MCF 10A (cell line): ENCODE data around the gene CA12. TPM values are rescaled to one million over a fixed set of nuclear protein-coding genes. Genes with fewer than 3 reads are reported as not detected.
A peak's percentile ranks its signal among the peaks of the same experiment; 100 is the strongest.

Experiments
- BruUV-seq: library from RNA; stranded (reverse); fragments of 400-500 nt; replicated peaks from 2 replicates; lab custom pipeline; 2021; lab: Mats Ljungman, UMichigan
- CTCF ChIA-PET: fragments of 300-600 bp; sonication (Branson Sonifier 250); formaldehyde crosslinking; extraction: SDS; loops from one replicate; lab custom pipeline; 2021; ENCODE audit warnings: antibody characterized with exemption, inconsistent platforms; lab: Yijun Ruan, JAX
- POLR2A ChIA-PET: fragments of 300-600, 350-650 bp; sonication (Branson Sonifier 250); formaldehyde crosslinking; extraction: SDS; loops from one replicate; lab custom pipeline; 2020; ENCODE audit warnings: antibody characterized with exemption, inconsistent platforms; lab: Yijun Ruan, JAX
- DNase-seq: peaks from one replicate; pipeline ENCODE4 v3.0.0-alpha.2; 2018; ENCODE audit not compliant: unreplicated experiment
- H3K27ac Mint-ChIP-seq: one replicate; pipeline ENCODE4 v1.8.0; 2022; ENCODE audit warnings: mild to moderate bottlenecking, low read depth, mixed read lengths; ENCODE audit not compliant: unreplicated experiment
- H3K27me3 Mint-ChIP-seq: one replicate; pipeline ENCODE4 v1.8.0; 2022; ENCODE audit warnings: mixed read lengths; ENCODE audit not compliant: insufficient read depth, unreplicated experiment
- H3K36me3 Mint-ChIP-seq: one replicate; pipeline ENCODE4 v1.8.0; 2022; ENCODE audit warnings: mild to moderate bottlenecking, moderate library complexity, mixed read lengths; ENCODE audit not compliant: insufficient read depth, unreplicated experiment
- H3K4me1 Mint-ChIP-seq: one replicate; pipeline ENCODE4 v1.8.0; 2022; ENCODE audit warnings: mixed read lengths; ENCODE audit not compliant: insufficient read depth, unreplicated experiment
- H3K4me3 Mint-ChIP-seq: one replicate; pipeline ENCODE4 v1.8.0; 2022; ENCODE audit warnings: mild to moderate bottlenecking, moderate library complexity, mixed read lengths; ENCODE audit not compliant: unreplicated experiment
- H3K9me3 Mint-ChIP-seq: one replicate; pipeline ENCODE4 v1.8.0; 2022; ENCODE audit warnings: mixed read lengths; ENCODE audit not compliant: unreplicated experiment
- CTCF ChIP-seq: fragments of 200-600 bp; IDR thresholded peaks from one replicate; pipeline ENCODE4 v1.8.0; 2022; ENCODE audit warnings: antibody characterized with exemption, mild to moderate bottlenecking; ENCODE audit not compliant: unreplicated experiment
- intact Hi-C: fragments of 100-400 bp; cut with micrococcal nuclease; formaldehyde crosslinking; loops from 2 replicates; pipeline ENCODE4 v1.14.1; 2022
- total RNA-seq: library from RNA; stranded (reverse); gene quantifications from 2 replicates; pipeline ENCODE4 v1.2.3, GENCODE V29; 2022

CA12 gene
- total RNA-seq, 1 experiment from 2014 or later, result 19.6 TPM

GRCh38 chr15:63287109-63287508 is 94.5 kb downstream of the CA12 start:
- BruUV-seq, result no TSS peak
- ChIA-PET POLR2A (interaction anchor here (0.7 kb wide), 1 partner anchor 8 kb away, joined by 5 read pairs; no protein-coding TSS in a partner anchor), CTCF (interaction anchor here (0.9 to 5.6 kb wide), 3 partner anchors 107 to 141 kb away, joined by 3 to 70 read pairs (median 3); no protein-coding TSS in a partner anchor)
- Mint-ChIP-seq H3K4me3 (no peak overlapping the region), H3K27me3 (no peaks in the 10 kb centered on the region), H3K36me3 (peaks cover 5% of the 10 kb centered on the region), H3K9me3 (no peaks in the 10 kb centered on the region), H3K4me1 (no peaks in the 10 kb centered on the region), H3K27ac (no peak overlapping the region)
- no peak for DNase-seq
- intact Hi-C loops, result loop anchor here (5.0 kb wide), 1 partner anchor 95 kb away; the partner anchor contains the start of gene CA12
- TF ChIP-seq CTCF, result no peak

GRCh38 chr15:63284335-63284734 is 97.3 kb downstream of the CA12 start:
- intact Hi-C loops, result no loop called here
- TF ChIP-seq CTCF, result no peak
- Mint-ChIP-seq H3K27me3 (no peaks in the 10 kb centered on the region), H3K36me3 (peaks cover 16% of the 10 kb centered on the region), H3K27ac (no peak overlapping the region), H3K4me3 (no peak overlapping the region), H3K9me3 (no peaks in the 10 kb centered on the region), H3K4me1 (no peaks in the 10 kb centered on the region)
- no TSS peak for BruUV-seq
- POLR2A ChIA-PET, result interaction anchor here (0.8 kb wide), 1 partner anchor 127 kb away, joined by 3 read pairs; the partner anchor contains the start of gene RPS27L
- CTCF ChIA-PET, result interaction anchor here (0.6 to 2.5 kb wide), 3 partner anchors 41 to 149 kb away, joined by 3 to 9 read pairs (median 6); no protein-coding TSS in a partner anchor
- no peak for DNase-seq

- CTCF ChIA-PET, result interaction anchor here (0.6 to 2.5 kb wide), 2 partner anchors 114 to 119 kb away, joined by 3 to 9 read pairs; no protein-coding TSS in a partner anchor
- Mint-ChIP-seq H3K4me1 (no peaks in the 10 kb centered on the region), H3K27ac (no peak overlapping the region), H3K9me3 (no peaks in the 10 kb centered on the region), H3K4me3 (no peak overlapping the region), H3K36me3 (peaks cover 16% of the 10 kb centered on the region), H3K27me3 (no peaks in the 10 kb centered on the region)
- intact Hi-C loops, result no loop called here
- no peak for DNase-seq
- no TSS peak for BruUV-seq
- no peak for TF ChIP-seq CTCF
- POLR2A ChIA-PET, result no interaction called here
Measured at GRCh38 chr15:63283126-63283525, 98.5 kb downstream of the CA12 start.

- Mint-ChIP-seq H3K9me3 (no peaks in the 10 kb centered on the region), H3K27me3 (no peaks in the 10 kb centered on the region), H3K4me1 (peaks cover 10% of the 10 kb centered on the region), H3K27ac (peak overlapping the region; percentile 55), H3K36me3 (peaks cover 11% of the 10 kb centered on the region), H3K4me3 (peak overlapping the region; percentile 78)
- intact Hi-C loops, result loop anchor here (1.0 kb wide), 2 partner anchors 121 to 181 kb away; partner anchors contain the start of gene RPS27L
- no peak for TF ChIP-seq CTCF
- ChIA-PET POLR2A (interaction anchor here (0.6 to 3.3 kb wide), 12 partner anchors 11 to 322 kb away, joined by 3 to 44 read pairs (median 4); partner anchors contain the start of gene RPS27L), CTCF (interaction anchor here (0.6 to 1.9 kb wide), 8 partner anchors 11 to 143 kb away, joined by 3 to 6 read pairs (median 4); no protein-coding TSS in a partner anchor)
- DNase-seq, result no peak
- BruUV-seq, result TSS peak; percentile 40
Measured at GRCh38 chr15:63277893-63278456, 103.7 kb downstream of the CA12 start.
